ENCODE data around the gene TPH2.

Gene TPH2

GRCh38 chr12:71938728-71939385 is at the start of gene TPH2:
Gene TPH2 (plus strand): TSS chr12:71938845. CDS start chr12:71938987, 142 bp downstream.
- DNase-seq (ENCODE audit: low read depth) = no peak

- DNase-seq (ENCODE audit: low read depth) = no peak
These were observed 48.2 kb upstream of the TPH2 start for GRCh38 chr12:71890475-71890874.

GRCh38 chr12:71892059-71892458 is 46.6 kb upstream of the TPH2 start:
- no peak for DNase-seq (ENCODE audit: low read depth)

GRCh38 chr12:71896205-71896882 is 42.3 kb upstream of the TPH2 start:
- DNase-seq (ENCODE audit: low read depth) = no peak

GRCh38 chr12:71900091-71900490 is 38.6 kb upstream of the TPH2 start:
- DNase-seq (ENCODE audit: low read depth) = no peak

GRCh38 chr12:71904629-71905028 is 34.0 kb upstream of the TPH2 start:
- no peak for DNase-seq (ENCODE audit: low read depth)

GRCh38 chr12:71935594-71935993 is 3.1 kb upstream of the TPH2 start:
- no peak for DNase-seq (ENCODE audit: low read depth)

- no peak for DNase-seq (ENCODE audit: low read depth)
These were observed 1.4 kb downstream of the TPH2 start for GRCh38 chr12:71940068-71940467.

GRCh38 chr12:71941174-71941573 is 2.5 kb downstream of the TPH2 start:
- DNase-seq (ENCODE audit: low read depth) = no peak

GRCh38 chr12:71942259-71942658 is 3.6 kb downstream of the TPH2 start:
- DNase-seq (ENCODE audit: low read depth) = no peak

GRCh38 chr12:71942703-71943102 is 4.1 kb downstream of the TPH2 start:
- no peak for DNase-seq (ENCODE audit: low read depth)

GRCh38 chr12:71945121-71945520 is 6.5 kb downstream of the TPH2 start:
- no peak for DNase-seq (ENCODE audit: low read depth)

GRCh38 chr12:71945883-71946282 is 7.2 kb downstream of the TPH2 start:
- DNase-seq (ENCODE audit: low read depth) = no peak

GRCh38 chr12:71947645-71948105 is 9.0 kb downstream of the TPH2 start:
- DNase-seq (ENCODE audit: low read depth) = no peak

- DNase-seq (ENCODE audit: low read depth) = no peak
These were observed 9.7 kb downstream of the TPH2 start for GRCh38 chr12:71948390-71948789.

- no peak for DNase-seq (ENCODE audit: low read depth)
These were observed 11.0 kb downstream of the TPH2 start for GRCh38 chr12:71949646-71950045.

- DNase-seq (ENCODE audit: low read depth) = no peak
These were observed 11.8 kb downstream of the TPH2 start for GRCh38 chr12:71950404-71950803.

GRCh38 chr12:71950819-71951218 is 12.2 kb downstream of the TPH2 start:
- DNase-seq (ENCODE audit: low read depth) = no peak

- DNase-seq (ENCODE audit: low read depth) = no peak
These were observed 15.6 kb downstream of the TPH2 start for GRCh38 chr12:71954083-71954778.

GRCh38 chr12:71954861-71955260 is 16.2 kb downstream of the TPH2 start:
- no peak for DNase-seq (ENCODE audit: low read depth)

- no peak for DNase-seq (ENCODE audit: low read depth)
These were observed 17.3 kb downstream of the TPH2 start for GRCh38 chr12:71955970-71956369.

- no peak for DNase-seq (ENCODE audit: low read depth)
These were observed 19.4 kb downstream of the TPH2 start for GRCh38 chr12:71958056-71958455.

GRCh38 chr12:71958457-71958856 is 19.8 kb downstream of the TPH2 start:
- no peak for DNase-seq (ENCODE audit: low read depth)
